Measurements from ENCODE around the gene FAH.
"Not testable (repeated sequence)": the region's sequence is repeated elsewhere in the genome, so short reads cannot be mapped to it uniquely, and the experiment has no call there.

Gene FAH

DNA sequence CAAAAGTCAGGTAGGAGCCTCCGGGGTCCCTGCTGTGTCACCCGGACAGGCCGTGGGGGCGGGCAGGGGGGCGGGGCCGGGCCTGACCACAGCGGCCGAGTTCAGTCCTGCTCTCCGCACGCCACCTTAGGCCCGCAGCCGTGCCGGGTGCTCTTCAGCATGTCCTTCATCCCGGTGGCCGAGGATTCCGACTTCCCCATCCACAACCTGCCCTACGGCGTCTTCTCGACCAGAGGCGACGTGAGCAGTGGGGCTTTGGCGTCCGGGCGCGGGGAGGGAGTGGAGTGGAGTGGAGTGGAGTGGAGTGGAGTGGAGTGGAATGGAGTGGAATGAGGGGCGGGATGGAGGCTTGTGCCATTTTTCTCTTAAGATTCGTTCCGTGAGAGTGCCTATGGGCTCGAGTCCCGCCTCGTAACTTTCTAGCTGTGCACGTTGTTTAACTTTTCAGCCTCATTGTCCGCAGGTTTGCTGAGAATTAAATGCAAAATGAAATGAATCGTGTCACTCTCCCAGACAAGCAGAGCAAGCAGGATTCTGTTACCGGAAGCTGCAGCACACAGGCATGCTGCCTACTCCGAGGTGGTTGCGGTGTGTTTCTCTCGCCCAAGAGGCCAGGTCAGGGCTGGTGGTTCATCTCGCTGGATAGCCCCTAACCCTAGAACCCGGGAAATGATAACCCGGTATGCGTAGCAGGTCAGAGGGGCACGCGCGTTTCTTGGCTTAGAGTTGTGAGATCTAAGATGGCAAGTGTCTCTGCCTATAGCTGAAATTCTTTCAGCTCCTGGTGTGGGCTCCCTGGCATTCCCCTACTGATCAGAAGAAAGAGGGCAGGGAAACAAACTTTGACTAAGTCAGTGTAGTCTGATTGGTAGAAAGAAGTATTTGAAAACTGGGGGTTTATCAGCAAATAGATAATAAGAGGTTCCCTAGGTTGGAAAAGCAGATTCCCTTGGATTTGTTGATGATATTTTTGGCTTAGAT is at the start of gene FAH:
Gene FAH (plus strand): TSS at position 104 of the 981 bp plus-strand sequence. CDS start 56 bp downstream, at position 160.
- DNase-seq, result no peak

DNA sequence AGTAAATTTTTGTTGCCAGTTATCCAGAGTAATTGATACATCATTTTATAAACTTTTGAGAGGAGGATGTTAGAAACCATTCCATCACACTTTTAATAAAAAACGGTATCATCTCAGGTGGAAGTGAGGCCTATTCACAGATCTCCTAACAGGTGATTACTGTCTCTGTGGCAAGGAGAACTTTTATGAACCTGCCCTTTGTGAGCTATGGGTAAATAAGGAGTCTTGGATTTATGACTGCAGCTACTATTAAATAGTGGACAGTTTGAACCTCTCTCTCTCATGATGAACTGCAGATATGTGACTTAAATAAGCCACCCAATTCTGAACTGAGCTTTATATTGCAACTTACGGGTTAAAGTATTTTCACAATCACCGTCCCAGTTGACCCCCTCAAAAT is 47.6 kb upstream of the FAH start:
- no peak for DNase-seq

DNA sequence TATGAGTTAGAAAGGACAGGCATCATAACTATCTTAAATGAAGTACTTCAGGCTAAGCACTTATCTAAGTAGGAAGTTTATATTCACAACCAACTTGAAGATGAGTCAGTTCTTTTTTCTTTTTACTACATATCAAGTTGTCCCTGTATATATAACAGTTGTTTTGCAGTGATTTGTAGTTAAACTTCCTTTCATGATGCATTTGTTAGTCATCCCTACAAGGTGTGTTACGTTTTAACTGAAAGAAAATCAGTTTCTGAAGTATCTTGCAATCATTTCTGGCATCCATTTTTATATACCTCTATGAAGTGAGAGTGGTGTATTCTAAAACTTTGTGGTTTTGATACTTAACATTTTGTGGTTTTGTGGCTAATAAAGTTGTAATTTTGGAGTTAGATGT is 47.2 kb upstream of the FAH start:
- no peak for DNase-seq

DNA sequence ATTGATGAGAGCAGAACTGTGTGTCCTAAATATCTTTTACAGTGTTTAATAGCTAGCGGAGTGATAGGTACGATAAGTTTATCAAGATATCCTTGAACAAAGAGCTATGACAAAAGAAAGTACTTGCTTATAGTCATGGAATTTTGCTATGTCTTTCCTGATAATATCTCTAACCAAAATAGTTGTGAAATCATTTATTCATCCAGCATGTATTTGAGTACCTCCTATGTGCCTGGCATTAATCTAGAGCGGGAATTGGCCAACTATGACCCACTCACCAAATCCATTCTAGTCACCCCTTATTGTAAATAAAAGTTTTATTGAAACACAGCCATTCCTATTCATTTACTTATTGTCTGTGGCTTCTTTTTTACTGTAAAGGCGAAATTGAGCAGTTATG is 46.7 kb upstream of the FAH start:
- DNase-seq, result no peak

DNA sequence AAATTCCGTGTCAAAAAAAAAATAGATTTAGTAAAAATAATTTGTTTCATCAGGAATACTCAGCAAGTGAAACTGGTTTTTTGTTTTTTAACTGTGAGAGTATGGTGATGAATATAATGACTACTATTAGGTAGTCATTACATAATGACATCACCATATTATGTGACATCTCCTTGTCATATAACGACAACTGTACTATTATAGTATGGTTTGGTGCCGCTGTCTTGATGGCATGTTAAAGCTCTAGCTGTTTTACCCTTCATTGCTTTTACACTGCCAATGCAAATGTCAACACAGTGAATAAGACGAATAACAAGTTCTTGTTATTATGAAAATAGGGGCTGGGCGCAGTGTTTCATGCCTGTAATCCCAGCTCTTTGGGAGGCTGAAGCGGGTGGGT is 45.6 kb upstream of the FAH start:
- no peak for DNase-seq

DNA sequence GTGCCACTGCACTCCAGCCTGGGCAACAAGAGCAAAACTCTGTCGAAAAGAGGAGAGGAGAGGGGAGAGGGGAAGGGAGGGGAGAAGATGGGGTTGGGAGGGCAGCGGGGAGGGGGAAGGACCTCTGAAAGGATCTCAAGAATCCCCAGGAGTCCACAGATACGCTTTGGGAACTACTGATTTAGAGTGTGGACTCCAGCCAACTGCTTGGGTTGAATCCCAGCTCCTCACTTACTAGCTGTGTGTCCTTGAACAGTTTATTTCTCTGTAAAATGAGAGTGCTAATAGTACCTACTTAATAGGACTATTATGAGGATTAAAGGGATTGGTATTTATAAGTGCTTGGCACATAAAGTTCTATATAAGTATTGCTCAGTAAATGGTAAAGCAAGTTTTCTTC is 45.0 kb upstream of the FAH start:
- no peak for DNase-seq

DNA sequence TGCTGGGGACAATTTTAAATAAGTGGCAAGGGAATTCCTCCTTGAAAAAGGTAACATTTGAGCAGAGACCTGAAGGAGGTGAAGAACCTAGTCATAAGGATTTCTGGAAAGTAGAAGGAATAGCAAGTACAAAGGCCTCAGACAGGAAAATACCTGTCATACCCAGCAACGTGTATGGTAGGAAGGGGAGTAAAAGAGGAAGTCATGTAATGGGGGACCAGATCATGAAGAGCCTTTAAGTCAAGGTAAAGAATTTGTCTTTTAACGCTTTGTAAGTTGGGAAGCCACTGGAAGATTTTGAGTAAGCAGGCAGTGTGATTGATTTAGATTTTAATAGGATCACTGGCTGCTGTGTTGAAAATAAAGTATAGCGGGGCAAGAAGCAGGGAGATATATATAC is 43.4 kb upstream of the FAH start:
- no peak for DNase-seq

DNA sequence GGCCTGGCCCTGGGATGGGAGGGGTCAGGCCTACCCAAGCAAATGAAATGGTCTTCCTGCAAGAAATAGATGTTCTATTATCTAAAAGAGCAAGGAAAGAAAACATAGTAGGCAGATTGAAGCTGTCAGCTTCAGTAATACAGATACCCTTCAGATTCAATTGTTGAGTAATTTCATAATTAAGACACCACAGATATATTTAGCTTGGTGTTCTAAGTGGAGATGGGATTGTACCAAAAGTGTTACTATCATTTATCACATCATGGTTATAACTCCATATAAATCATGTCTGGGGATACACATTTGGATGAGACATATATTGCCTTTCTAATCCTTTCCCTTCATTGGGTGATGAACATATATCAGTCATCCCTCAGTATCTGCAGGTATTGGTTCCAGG is 41.9 kb upstream of the FAH start:
- DNase-seq, result no peak

DNA sequence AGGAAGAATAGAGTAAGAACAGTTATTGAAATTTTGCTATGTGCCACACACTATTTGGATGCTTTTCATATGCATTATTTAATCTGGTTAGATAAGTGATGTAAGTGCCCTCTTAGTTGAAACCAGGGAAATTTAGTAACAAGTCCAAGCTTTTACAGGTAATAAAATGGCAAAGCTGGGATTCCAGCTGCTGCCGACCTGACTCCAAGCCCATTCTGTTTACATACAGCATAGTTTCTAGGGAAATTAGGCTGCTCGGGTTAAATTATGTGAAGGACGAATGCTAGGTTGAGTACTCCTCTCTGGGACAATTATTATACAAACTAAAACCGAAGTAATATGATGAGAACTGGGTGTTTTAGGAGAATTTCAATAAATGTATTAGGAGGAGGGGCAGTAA is 38.7 kb upstream of the FAH start:
- no peak for DNase-seq

DNA sequence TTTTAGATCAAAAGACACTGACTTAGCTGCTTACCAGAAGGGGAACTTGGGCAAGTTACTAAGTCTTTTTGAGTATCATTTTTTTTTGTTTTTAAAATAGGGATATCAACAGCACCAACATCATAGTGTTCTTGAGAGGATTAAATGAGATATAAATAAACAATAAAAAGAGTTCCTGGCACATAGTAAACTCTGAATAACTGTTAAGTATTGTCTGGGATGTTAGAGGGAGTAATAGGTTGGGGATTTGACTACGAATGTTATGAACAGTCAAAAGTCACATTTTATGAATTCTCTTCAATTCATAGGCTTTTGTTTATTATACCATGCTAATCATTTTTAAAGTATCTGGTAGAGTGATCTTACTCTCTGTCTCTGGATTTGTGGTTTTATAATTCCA is 37.8 kb upstream of the FAH start:
- no peak for DNase-seq

DNA sequence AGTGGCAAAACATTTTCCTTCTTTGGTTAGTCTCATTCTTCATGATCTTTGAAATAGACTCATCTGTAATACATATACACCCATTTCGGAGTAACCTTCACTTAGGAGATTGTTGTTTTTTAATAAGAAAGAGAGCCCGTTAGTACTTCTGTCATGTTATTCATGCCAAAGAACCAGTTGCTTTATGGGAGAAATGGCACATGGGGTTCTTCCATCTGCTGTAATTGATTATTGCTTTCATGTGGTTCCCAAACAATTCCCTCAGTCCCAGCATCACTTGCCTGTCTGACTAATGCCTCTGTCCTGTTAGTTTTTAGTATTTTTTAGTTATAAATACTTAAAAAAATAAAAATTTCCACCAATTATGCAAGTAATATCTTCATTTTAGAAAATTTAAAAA is 33.8 kb upstream of the FAH start:
- DNase-seq, result no peak

DNA sequence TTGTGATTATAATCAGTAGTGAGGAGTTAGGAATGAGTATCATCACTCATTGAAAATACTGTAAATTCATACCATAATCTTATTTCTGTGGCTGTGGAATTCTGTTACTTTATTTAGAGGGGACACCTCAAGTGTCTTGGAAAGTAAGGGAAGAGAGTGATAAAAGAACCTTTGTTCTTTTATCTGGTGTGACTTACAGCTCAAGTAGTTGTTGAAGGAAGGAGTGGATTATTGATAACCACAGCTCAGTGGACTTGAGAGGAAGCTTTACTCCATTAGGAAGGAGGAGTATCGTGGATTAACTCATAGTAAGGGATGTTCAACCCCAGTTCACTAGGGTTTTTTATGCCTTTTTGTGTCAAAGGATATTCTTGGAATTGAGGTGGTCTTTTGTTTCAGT is 32.2 kb upstream of the FAH start:
- DNase-seq, result no peak

DNA sequence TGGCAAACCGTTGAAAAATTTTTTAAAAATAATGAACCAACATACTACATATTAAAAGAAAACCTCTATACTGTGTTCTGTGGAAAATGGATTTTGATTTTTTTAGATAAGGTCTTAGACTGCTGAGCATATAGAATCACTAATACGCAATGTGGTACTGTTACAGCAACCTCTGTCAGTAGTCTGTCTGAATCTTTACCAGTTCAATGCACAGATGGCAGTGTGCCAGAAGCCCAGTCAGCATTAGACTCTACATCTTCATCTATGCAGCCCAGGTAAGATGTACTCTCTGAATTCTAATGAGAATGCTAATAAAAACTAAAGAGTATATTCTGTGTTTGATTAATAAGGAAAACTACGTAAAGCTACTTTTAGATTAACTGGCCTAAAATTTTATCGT is 31.3 kb upstream of the FAH start:
- DNase-seq, result no peak

DNA sequence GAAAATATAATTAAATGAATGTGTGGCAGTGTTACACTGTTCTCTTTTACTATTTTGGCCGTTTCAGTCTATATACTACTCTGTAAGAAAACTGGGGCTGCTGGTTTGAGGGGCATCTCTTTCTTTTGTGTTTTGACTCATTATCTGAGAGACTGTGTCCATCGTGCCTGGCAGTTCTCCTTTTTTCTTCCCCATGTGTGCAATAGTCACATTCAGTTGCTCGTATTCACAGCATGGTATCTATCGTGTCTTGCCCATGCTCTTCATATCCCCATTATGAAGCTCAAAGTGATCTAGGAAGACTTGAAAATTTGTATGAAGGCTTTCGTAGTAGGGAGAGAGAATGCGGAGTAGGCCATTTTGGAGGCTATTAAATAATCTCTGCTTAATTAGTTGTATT is 29.8 kb upstream of the FAH start:
- DNase-seq, result no peak

DNA sequence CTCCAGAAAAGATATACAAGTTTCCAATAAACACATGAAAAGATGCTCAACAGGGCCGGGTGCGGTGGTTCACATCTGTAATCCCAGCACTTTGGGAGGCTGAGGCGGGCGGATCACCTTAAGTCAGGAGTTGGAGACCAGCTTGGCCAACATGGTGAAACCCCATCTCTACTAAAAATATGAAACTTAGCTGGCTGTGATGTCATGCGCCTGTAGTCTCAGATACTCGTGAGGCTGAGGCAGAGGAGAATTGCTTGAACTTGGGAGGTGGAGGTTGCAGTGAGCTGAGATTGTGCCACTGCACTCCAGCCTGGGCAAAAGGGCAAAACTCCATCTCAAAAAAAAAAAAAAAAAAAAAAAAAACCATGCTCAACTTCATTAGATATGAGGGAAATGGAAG is 25.5 kb upstream of the FAH start:
- not testable (repeated sequence) for DNase-seq

DNA sequence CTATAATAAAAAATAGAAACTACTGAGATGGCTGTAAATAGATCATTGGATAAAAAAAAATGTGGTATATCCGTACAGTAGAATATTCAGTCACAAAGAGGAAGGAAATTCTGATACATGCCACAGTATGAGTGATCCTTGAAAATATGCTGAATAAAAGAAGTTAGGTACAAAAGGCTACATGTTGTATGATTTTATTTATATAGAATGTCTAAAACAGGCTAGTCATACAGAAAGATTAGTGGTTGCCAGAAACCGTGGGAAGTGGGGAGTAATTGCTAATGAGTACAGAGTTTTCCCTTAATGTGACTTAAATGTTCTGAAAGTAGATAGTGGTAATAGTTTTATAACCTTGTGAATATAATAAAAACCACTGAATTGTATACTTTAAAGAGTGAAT is 24.9 kb upstream of the FAH start:
- no peak for DNase-seq

DNA sequence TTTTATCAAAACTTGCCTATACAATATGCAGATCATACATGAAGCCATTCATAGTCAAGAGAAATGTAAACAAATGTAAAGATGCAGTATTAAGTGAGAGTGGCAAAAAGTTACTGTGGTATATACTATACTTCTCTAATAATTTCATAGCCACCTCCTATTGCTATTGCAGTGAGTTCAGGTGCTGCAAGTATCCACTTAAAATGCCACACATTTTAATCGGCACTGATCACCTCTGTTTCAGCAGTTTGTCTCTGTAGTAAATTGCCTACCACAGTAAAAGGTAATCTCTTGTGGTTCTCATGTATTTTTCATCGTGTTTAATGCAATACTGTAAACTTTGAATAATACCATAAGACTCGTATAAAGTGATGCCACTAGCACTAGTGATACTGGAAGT is 20.4 kb upstream of the FAH start:
- DNase-seq, result no peak

DNA sequence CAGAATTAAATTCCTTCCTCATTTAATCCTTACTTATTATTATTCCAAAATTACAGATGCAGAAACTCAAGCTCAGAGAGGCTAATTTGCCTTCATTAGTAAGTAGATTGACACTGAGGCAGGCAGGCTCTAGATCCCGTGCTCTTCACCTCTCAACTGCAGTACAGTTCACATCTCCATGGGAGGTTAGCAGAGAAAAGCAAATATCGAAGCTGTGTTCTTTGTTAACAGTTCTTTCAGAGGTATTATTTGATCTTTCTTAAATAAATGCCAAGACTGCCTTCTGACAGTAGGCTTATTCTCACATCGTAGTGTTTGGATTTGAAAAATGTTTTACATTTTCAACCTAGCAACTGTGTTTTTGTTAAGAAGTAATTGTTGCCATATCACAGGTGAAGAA is 15.9 kb upstream of the FAH start:
- DNase-seq, result no peak

DNA sequence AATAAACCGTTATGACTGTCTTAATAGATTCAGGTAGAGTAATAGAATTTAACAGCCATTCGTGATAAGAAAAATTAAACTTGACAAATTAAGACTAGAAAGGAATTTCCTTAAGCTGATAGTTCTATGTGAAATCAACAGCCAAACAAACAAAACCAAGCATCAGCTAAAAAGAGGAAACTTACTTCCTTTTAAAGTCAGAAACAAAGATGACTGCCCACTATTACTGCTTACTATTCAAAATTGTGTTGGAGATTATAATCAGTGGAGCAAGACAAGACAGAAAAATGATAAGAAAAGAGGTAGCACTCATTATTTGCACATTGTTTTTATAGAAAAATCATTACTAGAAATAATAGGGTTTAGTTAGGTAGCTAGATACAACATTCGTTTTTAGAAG is 13.8 kb upstream of the FAH start:
- DNase-seq, result no peak

DNA sequence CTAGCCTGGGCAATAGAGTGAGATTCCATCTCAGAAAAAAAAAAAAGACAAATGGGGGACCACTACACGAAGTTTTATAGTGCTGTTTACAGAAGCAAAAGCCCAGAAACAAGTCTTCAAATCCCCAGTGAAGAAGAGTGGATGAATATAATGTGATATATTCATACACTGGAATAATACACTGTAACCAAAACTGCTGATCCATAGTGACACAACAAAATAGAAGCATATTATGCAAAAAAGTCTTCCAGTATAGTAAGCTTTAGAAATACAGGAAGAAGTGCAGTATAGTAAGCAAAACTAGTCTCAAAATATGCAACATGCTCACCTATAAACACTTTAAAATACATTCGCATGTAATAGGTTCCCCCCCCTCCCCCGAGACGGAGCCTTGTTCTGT is 11.9 kb upstream of the FAH start:
- DNase-seq, result no peak

DNA sequence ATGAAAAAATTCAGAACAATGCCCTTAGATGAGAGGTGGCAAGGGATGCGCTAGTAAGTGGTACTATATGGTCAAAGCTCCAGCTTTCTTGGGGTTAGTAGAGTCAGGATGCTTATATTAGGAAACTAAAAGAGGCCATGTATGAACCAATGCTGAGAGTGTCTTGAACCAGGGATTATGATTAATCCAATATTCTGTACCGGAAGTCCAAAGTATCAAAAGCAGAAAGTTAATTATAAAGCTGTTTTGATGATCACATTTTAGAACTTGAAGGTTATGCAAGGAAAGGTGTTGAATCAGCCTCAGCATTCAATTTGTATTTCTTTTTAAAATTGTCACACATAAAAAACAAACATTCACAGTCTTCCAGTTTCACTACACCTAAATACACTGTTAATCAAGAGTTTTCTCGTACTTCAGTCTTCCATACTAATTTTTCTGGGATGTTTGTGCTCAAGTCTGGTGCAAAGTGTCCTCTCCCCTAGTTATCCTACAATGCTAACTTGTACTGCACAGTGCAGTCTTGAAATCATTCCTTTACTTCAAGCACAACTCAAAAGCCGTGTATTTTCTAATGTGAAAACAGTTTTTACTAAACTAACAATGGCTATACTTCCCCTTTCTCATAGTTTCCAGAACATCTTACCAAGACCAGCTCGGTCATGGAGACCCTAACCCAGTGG is 10.7 kb upstream of the FAH start:
- DNase-seq, result no peak

DNA sequence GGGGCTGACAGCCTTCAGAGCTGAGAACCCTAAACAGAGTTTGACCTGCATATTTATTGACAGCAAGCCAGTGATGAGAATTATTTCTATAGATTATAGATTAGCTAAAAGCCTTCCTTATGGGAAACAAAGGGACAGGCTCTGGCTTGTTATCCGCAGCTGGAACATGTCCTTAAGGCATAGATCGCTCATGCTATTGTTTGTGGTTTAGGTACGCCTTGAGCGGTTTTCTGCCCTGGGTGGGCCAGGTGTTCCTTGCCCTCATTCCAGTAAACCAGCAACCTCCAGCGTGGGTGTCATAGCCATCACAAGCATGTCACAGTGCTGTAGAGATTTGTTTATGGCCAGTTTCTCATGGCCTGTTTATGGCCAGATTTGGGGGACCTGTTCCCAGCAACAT is 10.2 kb upstream of the FAH start:
- DNase-seq, result no peak

DNA sequence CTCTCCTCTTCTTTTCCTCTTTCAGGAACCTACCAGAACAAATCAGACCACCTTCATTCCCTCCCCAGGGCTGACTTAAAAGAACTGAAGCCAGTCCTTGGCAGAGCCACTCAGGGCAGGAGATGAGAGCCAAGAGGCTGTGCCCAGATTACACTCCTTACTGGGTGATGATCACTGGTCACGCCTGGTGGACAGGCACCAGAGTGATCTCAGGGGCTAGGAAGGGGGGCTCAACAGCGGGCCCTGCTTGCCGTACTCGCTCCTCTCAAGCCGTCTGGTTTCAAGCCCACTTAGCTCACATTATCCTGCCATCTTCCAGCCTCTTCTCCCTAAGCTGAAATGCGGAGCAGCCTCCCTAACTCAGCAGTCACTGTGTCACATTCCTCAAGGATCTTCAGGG is 1.7 kb upstream of the FAH start:
- DNase-seq, result no peak

DNA sequence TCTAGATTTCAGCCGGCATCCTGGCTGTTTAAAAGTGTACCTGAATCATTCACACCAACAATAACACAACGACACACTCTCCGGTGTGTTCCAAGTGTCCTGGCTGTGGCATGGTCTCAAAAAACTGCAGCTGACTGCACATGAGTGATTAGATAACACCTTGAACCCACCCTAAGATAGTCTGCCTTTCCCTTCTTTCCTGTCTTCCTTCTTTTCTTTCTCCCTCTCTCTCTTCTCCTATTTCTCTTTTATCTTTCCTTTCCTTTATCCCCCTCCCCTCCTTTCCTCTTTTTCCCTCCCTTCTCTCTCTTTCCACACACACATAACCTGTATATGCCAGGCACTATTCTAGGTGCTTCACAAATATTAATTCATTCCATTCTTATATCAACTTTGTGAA is 1.2 kb upstream of the FAH start:
- no peak for DNase-seq

Data from right hindlimb (tissue), 1 donor.